Gastrocnemius medialis (tissue), 4 donors: ENCODE data around the gene BAIAP2L1. TPM values are rescaled to one million over a fixed set of nuclear protein-coding genes. Genes with fewer than 3 reads are reported as not detected.

Source experiments
- ATAC-seq, 2 donors: fragments of 150-250 bp; one replicate each; pipeline ENCODE4 v1.9.1; 2016
- DNase-seq, 2 donors: peaks; one replicate each; pipeline ENCODE4 v3.0.0-alpha.2; 2019
- H3K27ac ChIP-seq, 4 donors: fragments of 200-600 bp; sonication (generic); 1 replicate in 1 of 4; 2 replicates in 3 of 4; pipeline ENCODE4 v1.5.1; 2016 to 2018; ENCODE audit warnings: mild to moderate bottlenecking in 2 of 4, moderate library complexity in 1 of 4
- H3K27me3 ChIP-seq, 3 donors: fragments of 200-600 bp; sonication (generic) in 2 of 3; 1 replicate in 1 of 3; 2 replicates in 2 of 3; pipeline versions ENCODE4 v1.5.1 to v1.6.0; 2016 to 2019; ENCODE audit warnings: mild to moderate bottlenecking in 1 of 3, moderate library complexity in 1 of 3
- H3K36me3 ChIP-seq, 2 donors: fragments of 200-600 bp; sonication (generic) in 1 of 2; one replicate each; pipeline ENCODE4 v1.5.1; 2017 to 2018
- H3K4me1 ChIP-seq, 2 donors: fragments of 200-600 bp; sonication (generic) in 1 of 2; one replicate each; pipeline ENCODE4 v1.5.1; 2016 to 2017; ENCODE audit warnings: mild to moderate bottlenecking in 2 of 2
- H3K4me3 ChIP-seq, 4 donors: fragments of 200-600 bp; sonication (generic) in 3 of 4; 1 replicate in 1 of 4; 2 replicates in 3 of 4; pipeline ENCODE4 v1.5.1; 2016 to 2019; ENCODE audit warnings: mild to moderate bottlenecking in 2 of 4
- H3K9me3 ChIP-seq, 3 donors: fragments of 200-600 bp; sonication (generic) in 2 of 3; 1 replicate in 1 of 3; 2 replicates in 2 of 3; pipeline ENCODE4 v1.5.1; 2016 to 2019
- CTCF ChIP-seq, 5 experiments: fragments of 450-650 bp in 3 of 5; fragments of 200-600 bp in 2 of 5; sonication (generic) in 2 of 5; IDR thresholded peaks in 4 of 5; conservative IDR thresholded peaks in 1 of 5; 1 replicate in 4 of 5; 2 replicates in 1 of 5; pipeline ENCODE4 v1.5.1; 2016 to 2019; ENCODE audit warnings: antibody characterized with exemption in 5 of 5, mild to moderate bottlenecking in 3 of 5, moderate library complexity in 3 of 5
- POLR2A ChIP-seq, 2 donors: fragments of 450-650 bp; IDR thresholded peaks; one replicate each; pipeline ENCODE4 v1.6.1; 2017; ENCODE audit warnings: antibody characterized with exemption in 2 of 2, mild to moderate bottlenecking in 2 of 2, moderate library complexity in 2 of 2
- in situ Hi-C, 4 donors: fragments of 200-750 bp; cut with MboI; loops; one replicate each; pipeline versions ENCODE4 v1.15.0 to v1.8.0; 2017; ENCODE audit warnings: low sequenced_read_pairs in 4 of 4
- intact Hi-C: fragments of 100-400 bp; cut with DNase I; formaldehyde crosslinking; loops from one replicate; pipeline ENCODE4 v1.15.1; 2023; ENCODE audit warnings: low total_unique reads
- total RNA-seq, 4 donors: library from RNA; depleted of rRNA; stranded (reverse); fragments of >200 nt; gene quantifications; one replicate each; pipeline versions ENCODE4 v1.1.0 to v1.2.3, GENCODE V29; 2016

The BAIAP2L1 gene
- total RNA-seq, 4 donors from 2014 or later, result 0.59 to 3.8 (median 1.2) TPM

DNA sequence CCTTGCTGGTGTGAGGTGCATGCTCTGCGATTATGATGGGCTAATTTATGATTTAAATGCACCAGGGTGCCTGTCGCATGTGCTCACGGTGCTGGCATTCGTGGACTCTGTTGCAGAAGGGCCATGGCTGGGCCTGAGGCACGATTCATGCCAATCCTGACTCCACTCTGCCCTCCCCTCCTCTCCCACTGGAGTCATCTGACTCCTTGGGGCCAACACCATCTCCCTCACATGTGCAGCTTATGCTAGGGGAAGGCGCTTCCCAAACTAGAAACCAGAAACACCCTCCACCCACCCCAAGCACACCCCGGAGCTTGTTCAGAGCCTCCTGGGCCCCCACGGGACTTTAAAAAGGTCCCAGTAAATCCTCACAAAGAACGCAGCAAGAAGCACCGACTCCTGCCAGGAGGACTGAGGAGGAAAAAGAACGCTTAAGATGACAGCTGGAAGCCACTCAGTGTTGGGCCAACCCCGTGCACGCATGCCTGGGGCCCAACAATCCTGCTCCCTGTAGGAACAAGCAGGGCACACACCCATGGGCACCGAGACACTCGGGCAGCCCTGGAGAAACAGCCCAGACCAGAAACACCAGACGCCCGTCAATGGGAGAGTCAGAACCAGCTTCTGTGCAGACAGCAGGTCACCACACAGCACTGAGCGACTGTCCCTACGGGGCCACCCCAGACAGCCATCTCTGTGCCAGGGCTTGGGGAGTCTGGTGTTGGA lies 105.3 kb downstream of the BAIAP2L1 start:
- H3K4me1 ChIP-seq, result peaks cover 3% of the 10 kb centered on the region in 2 donors
- intact Hi-C loops, result no loop called here
- peaks cover 0 to 40% of the 10 kb centered on the region in 2 donors for H3K36me3 ChIP-seq
- ATAC-seq (peak; percentile 18 to 41), DNase-seq (no peak)
- no peaks in the 10 kb centered on the region for H3K9me3 ChIP-seq
- peak overlapping the region in 3 of 4 donors; percentile 22 to 62 (median 27) for H3K27ac ChIP-seq
- TF ChIP-seq CTCF (IDR thresholded peaks at IDR 0.05 in 4 of 5, conservative IDR thresholded peaks at IDR 0.05 in 1 of 5) (no peak), POLR2A (IDR thresholded peaks at IDR 0.05) (peak in 1 of 2 donors; percentile 10)
- in situ Hi-C loops, result no loop called here
- no peaks in the 10 kb centered on the region for H3K27me3 ChIP-seq
- no peak overlapping the region for H3K4me3 ChIP-seq

GRCh38 chr7:98294798-98295382 lies 106.0 kb downstream of the BAIAP2L1 start:
- Histone ChIP-seq H3K27me3 (no peaks in the 10 kb centered on the region), H3K36me3 (peaks cover 0 to 43% of the 10 kb centered on the region in 2 donors), H3K27ac (peak overlapping the region; percentile 12 to 62 (median 24)), H3K4me1 (peaks cover 3% of the 10 kb centered on the region in 2 donors), H3K4me3 (no peak overlapping the region), H3K9me3 (no peaks in the 10 kb centered on the region)
- intact Hi-C loops (no loop called here), in situ Hi-C loops (no loop called here)
- TF ChIP-seq POLR2A (IDR thresholded peaks at IDR 0.05), result no peak
- TF ChIP-seq CTCF (IDR thresholded peaks at IDR 0.05 in 4 of 5, conservative IDR thresholded peaks at IDR 0.05 in 1 of 5), result peak; percentile 4 to 67 (median 58)
- peak in 1 of 2 donors; percentile 43 for DNase-seq
- peak; percentile 15 to 36 for ATAC-seq

DNA sequence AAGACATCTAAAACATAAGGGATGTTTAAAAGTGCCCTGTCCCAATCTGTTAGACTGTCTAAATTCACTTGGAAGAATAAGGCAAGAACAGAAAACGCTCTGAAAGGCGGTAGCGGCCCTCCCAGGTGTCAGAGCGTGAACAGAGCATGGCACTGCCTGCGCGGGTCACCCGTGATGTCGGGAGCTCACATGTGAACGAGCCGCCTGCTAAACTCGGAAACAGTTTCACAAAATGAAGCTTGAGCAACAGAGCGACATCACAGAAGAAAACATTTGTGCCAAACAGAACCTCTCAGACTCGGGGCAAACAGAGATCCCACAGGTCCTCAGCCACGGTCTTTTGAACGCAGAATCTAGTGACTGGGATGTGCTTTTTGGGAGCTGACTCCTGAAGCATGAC lies 106.6 kb downstream of the BAIAP2L1 start:
- no peak for TF ChIP-seq POLR2A (IDR thresholded peaks at IDR 0.05)
- peak overlapping the region in 3 of 4 donors; percentile 12 to 62 (median 22) for H3K27ac ChIP-seq
- DNase-seq, result peak in 1 of 2 donors; percentile 53
- peaks cover 0 to 43% of the 10 kb centered on the region in 2 donors for H3K36me3 ChIP-seq
- H3K27me3 ChIP-seq, result no peaks in the 10 kb centered on the region
- in situ Hi-C loops (no loop called here), intact Hi-C loops (no loop called here)
- no peaks in the 10 kb centered on the region for H3K9me3 ChIP-seq
- peak in 1 of 2 donors; percentile 21 for ATAC-seq
- H3K4me3 ChIP-seq, result no peak overlapping the region
- peaks cover 6 to 8% of the 10 kb centered on the region in 2 donors for H3K4me1 ChIP-seq

- no peaks in the 10 kb centered on the region for H3K9me3 ChIP-seq
- peak overlapping the region in 1 of 4 donors; percentile 62 for H3K27ac ChIP-seq
- in situ Hi-C loops, result no loop called here
- TF ChIP-seq POLR2A (IDR thresholded peaks at IDR 0.05) (no peak), CTCF (IDR thresholded peaks at IDR 0.05 in 4 of 5, conservative IDR thresholded peaks at IDR 0.05 in 1 of 5) (no peak)
- no peak for ATAC-seq
- intact Hi-C loops, result no loop called here
- no peak overlapping the region for H3K4me3 ChIP-seq
- H3K27me3 ChIP-seq, result no peaks in the 10 kb centered on the region
- H3K4me1 ChIP-seq, result peaks cover 12 to 14% of the 10 kb centered on the region in 2 donors
- peaks cover 0 to 43% of the 10 kb centered on the region in 2 donors for H3K36me3 ChIP-seq
- DNase-seq, result no peak
These were observed 107.1 kb downstream of the BAIAP2L1 start for GRCh38 chr7:98293746-98294145.

DNA sequence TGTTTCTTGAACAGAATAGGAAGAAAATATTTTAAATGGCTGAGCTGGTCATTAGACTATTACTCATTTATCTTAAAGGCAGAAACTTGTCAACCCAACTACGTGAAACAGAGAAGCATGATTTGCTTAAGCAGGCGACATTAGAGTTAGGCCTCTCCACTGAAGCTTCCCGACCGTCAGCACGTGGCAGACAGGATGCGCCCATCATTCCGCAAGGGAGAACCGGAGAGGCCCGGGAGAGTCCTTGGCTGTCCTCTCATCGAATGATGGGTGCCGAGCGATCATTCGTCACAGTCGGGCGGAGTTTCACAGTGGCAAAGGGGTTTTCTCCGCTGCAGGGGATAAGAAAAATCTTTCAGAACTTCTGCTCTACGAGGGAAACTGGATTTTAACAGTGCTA lies 107.6 kb downstream of the BAIAP2L1 start:
- DNase-seq (no peak), ATAC-seq (no peak)
- in situ Hi-C loops, result no loop called here
- H3K9me3 ChIP-seq, result no peaks in the 10 kb centered on the region
- no peaks in the 10 kb centered on the region for H3K27me3 ChIP-seq
- intact Hi-C loops, result no loop called here
- H3K27ac ChIP-seq, result no peak overlapping the region
- peaks cover 17 to 18% of the 10 kb centered on the region in 2 donors for H3K4me1 ChIP-seq
- TF ChIP-seq POLR2A (IDR thresholded peaks at IDR 0.05) (no peak), CTCF (IDR thresholded peaks at IDR 0.05 in 4 of 5, conservative IDR thresholded peaks at IDR 0.05 in 1 of 5) (no peak)
- peaks cover 0 to 43% of the 10 kb centered on the region in 2 donors for H3K36me3 ChIP-seq
- H3K4me3 ChIP-seq, result no peak overlapping the region
